BLaER1 treated with 17β-estradiol and CSF1 and Interleukin-3, amounts not matched to agents 10 nM and 100 nM (cell line): ENCODE data around the gene P2RX2.

ENCODE experiments used
- H3K27ac ChIP-seq, 11 experiments: shearing (Covaris generic); formaldehyde crosslinking; 2 replicates each; pipeline ENCODE4 v1.8.1; 2022
- H3K27me3 ChIP-seq, 11 experiments: shearing (Covaris generic); formaldehyde crosslinking; 2 replicates each; pipeline ENCODE4 v1.8.1; 2022
- H3K36me3 ChIP-seq, 11 experiments: shearing (Covaris generic); formaldehyde crosslinking; 2 replicates each; pipeline ENCODE4 v1.8.1; 2022
- H3K4me1 ChIP-seq, 10 experiments: shearing (Covaris generic); formaldehyde crosslinking; 2 replicates each; pipeline ENCODE4 v1.8.1; 2022
- H3K4me2 ChIP-seq, 11 experiments: shearing (Covaris generic); formaldehyde crosslinking; 2 replicates each; pipeline ENCODE4 v1.8.1; 2022
- H3K4me3 ChIP-seq, 10 experiments: shearing (Covaris generic); formaldehyde crosslinking; 2 replicates each; pipeline ENCODE4 v1.8.1; 2022
- H3K9ac ChIP-seq, 11 experiments: shearing (Covaris generic); formaldehyde crosslinking; 2 replicates each; pipeline ENCODE4 v1.8.1; 2022
- H3K9me3 ChIP-seq, 11 experiments: shearing (Covaris generic); formaldehyde crosslinking; replicated peaks in 1 of 11; 2 replicates each; pipeline ENCODE4 v1.8.1; 2022
- H4K20me1 ChIP-seq, 11 experiments: shearing (Covaris generic); formaldehyde crosslinking; 2 replicates each; pipeline ENCODE4 v1.8.1; 2022
- Cebpa-rat ChIP-seq, 11 experiments: shearing (Covaris generic); IDR thresholded peaks; 2 replicates each; pipeline ENCODE4 v1.8.1; 2022

Gene P2RX2

GRCh38 chr12:132588319-132588718, 30.3 kb upstream of the P2RX2 start:
- H3K4me3 ChIP-seq = no peak overlapping the region
- H3K36me3 ChIP-seq = peaks cover 0 to 17% (median 12%) of the 10 kb centered on the region in 11 experiments; a peak in 16 of 22 replicates
- H3K27ac ChIP-seq = no peak overlapping the region
- no peak overlapping the region for H3K4me2 ChIP-seq
- peaks cover 0 to 6% (median under 1%) of the 10 kb centered on the region in 10 experiments; a peak in 3 of 20 replicates for H3K4me1 ChIP-seq
- H3K9ac ChIP-seq = no peak overlapping the region
- TF ChIP-seq Cebpa-rat (IDR thresholded peaks at IDR 0.05) = no peak
- peaks cover 0 to 26% (median 18%) of the 10 kb centered on the region in 11 experiments; a peak in 14 of 22 replicates for H4K20me1 ChIP-seq
- H3K9me3 ChIP-seq = peaks cover 0 to 3% (median 0%) of the 10 kb centered on the region in 11 experiments; a peak in 1 of 22 replicates
- no peaks in the 10 kb centered on the region for H3K27me3 ChIP-seq

- Histone ChIP-seq H3K4me1 (peaks cover 0 to 12% (median 7%) of the 10 kb centered on the region in 10 experiments; a peak in 13 of 20 replicates), H3K9me3 (peaks cover 0 to 3% (median 0%) of the 10 kb centered on the region in 11 experiments; a peak in 1 of 22 replicates), H4K20me1 (peaks cover 0 to 20% (median 17%) of the 10 kb centered on the region in 11 experiments; a peak in 14 of 22 replicates), H3K36me3 (peaks cover 0 to 12% (median 7%) of the 10 kb centered on the region in 11 experiments; a peak in 14 of 22 replicates), H3K27ac (no peak overlapping the region), H3K27me3 (no peaks in the 10 kb centered on the region), H3K9ac (no peak overlapping the region; a peak in 1 of 22 replicates), H3K4me2 (no peak overlapping the region), H3K4me3 (no peak overlapping the region)
- no peak for TF ChIP-seq Cebpa-rat (IDR thresholded peaks at IDR 0.05)
Observed at GRCh38 chr12:132588821-132589669, 29.5 kb upstream of the P2RX2 start.

GRCh38 chr12:132591107-132591935, 27.3 kb upstream of the P2RX2 start:
- Histone ChIP-seq H3K36me3 (no peaks in the 10 kb centered on the region), H3K9ac (no peak overlapping the region), H3K27me3 (no peaks in the 10 kb centered on the region), H3K27ac (no peak overlapping the region), H3K9me3 (peaks cover 0 to 3% (median 0%) of the 10 kb centered on the region in 11 experiments; a peak in 1 of 22 replicates), H3K4me1 (peaks cover 0 to 28% (median 16%) of the 10 kb centered on the region in 10 experiments; a peak in 14 of 20 replicates), H3K4me3 (no peak overlapping the region), H3K4me2 (no peak overlapping the region), H4K20me1 (no peaks in the 10 kb centered on the region; a peak in 1 of 22 replicates)
- TF ChIP-seq Cebpa-rat (IDR thresholded peaks at IDR 0.05) = no peak

GRCh38 chr12:132592282-132592970, 26.1 kb upstream of the P2RX2 start:
- no peak for TF ChIP-seq Cebpa-rat (IDR thresholded peaks at IDR 0.05)
- Histone ChIP-seq H3K9ac (no peak overlapping the region), H4K20me1 (no peaks in the 10 kb centered on the region; a peak in 1 of 22 replicates), H3K9me3 (peaks cover 0 to 3% (median 0%) of the 10 kb centered on the region in 11 experiments; a peak in 1 of 22 replicates), H3K27me3 (no peaks in the 10 kb centered on the region), H3K27ac (no peak overlapping the region), H3K36me3 (no peaks in the 10 kb centered on the region), H3K4me3 (no peak overlapping the region), H3K4me1 (peaks cover 0 to 30% (median 19%) of the 10 kb centered on the region in 10 experiments; a peak in 16 of 20 replicates), H3K4me2 (no peak overlapping the region)

- Histone ChIP-seq H3K9ac (no peak overlapping the region), H4K20me1 (no peaks in the 10 kb centered on the region; a peak in 1 of 22 replicates), H3K27ac (no peak overlapping the region), H3K4me1 (peaks cover 0 to 34% (median 22%) of the 10 kb centered on the region in 10 experiments; a peak in 16 of 20 replicates), H3K36me3 (no peaks in the 10 kb centered on the region), H3K9me3 (peaks cover 0 to 3% (median 0%) of the 10 kb centered on the region in 11 experiments; a peak in 1 of 22 replicates), H3K4me2 (no peak overlapping the region), H3K27me3 (no peaks in the 10 kb centered on the region), H3K4me3 (no peak overlapping the region)
- TF ChIP-seq Cebpa-rat (IDR thresholded peaks at IDR 0.05) = no peak
Observed at GRCh38 chr12:132593071-132593470, 25.5 kb upstream of the P2RX2 start.

- H4K20me1 ChIP-seq = no peaks in the 10 kb centered on the region; a peak in 1 of 22 replicates
- no peak overlapping the region for H3K9ac ChIP-seq
- TF ChIP-seq Cebpa-rat (IDR thresholded peaks at IDR 0.05) = no peak
- H3K27ac ChIP-seq = no peak overlapping the region
- H3K9me3 ChIP-seq = peaks cover 0 to 3% (median 0%) of the 10 kb centered on the region in 11 experiments; a peak in 1 of 22 replicates
- H3K27me3 ChIP-seq = no peaks in the 10 kb centered on the region
- H3K36me3 ChIP-seq = no peaks in the 10 kb centered on the region
- peaks cover 0 to 34% (median 22%) of the 10 kb centered on the region in 10 experiments; a peak in 16 of 20 replicates for H3K4me1 ChIP-seq
- H3K4me3 ChIP-seq = no peak overlapping the region
- peak overlapping the region in 5 of 11 experiments; percentile 6 to 52 (median 27); a peak in 9 of 22 replicates for H3K4me2 ChIP-seq
Observed at GRCh38 chr12:132593521-132593920, 25.1 kb upstream of the P2RX2 start.

- H3K9me3 ChIP-seq = 0 out of 22 replicates have a peak, but pooled peaks cover 0 to under 1% (median 0%) of the 10 kb centered on the region in 11 experiments
- TF ChIP-seq Cebpa-rat (IDR thresholded peaks at IDR 0.05) = no peak
- H3K9ac ChIP-seq = no peak overlapping the region
- H3K36me3 ChIP-seq = no peaks in the 10 kb centered on the region
- H3K27ac ChIP-seq = no peak overlapping the region
- no peaks in the 10 kb centered on the region for H3K27me3 ChIP-seq
- peak overlapping the region in 6 of 11 experiments; percentile 6 to 52 (median 25); a peak in 11 of 22 replicates for H3K4me2 ChIP-seq
- H3K4me1 ChIP-seq = peaks cover 0 to 35% (median 24%) of the 10 kb centered on the region in 10 experiments; a peak in 16 of 20 replicates
- H3K4me3 ChIP-seq = no peak overlapping the region
- no peaks in the 10 kb centered on the region for H4K20me1 ChIP-seq
Observed at GRCh38 chr12:132593938-132594358, 24.6 kb upstream of the P2RX2 start.

DNA sequence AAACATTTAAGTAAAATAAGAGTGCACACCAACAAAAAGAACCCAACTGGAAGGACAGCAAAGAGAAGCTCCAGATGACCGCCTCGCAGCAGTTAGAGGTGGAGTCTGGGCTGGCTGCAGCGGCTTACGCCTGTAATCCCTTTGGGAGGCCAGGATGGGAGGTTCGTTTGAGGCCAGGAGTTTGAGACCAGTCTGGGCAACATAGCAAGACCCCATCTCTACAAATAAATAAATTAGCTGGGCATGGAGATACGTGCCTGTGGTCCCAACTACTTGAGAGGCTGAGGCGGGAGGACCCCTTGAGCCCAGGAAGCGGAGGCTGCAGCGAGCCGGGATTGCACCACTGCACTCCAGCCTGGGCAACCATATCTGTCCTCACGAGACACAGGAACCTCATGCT, 23.4 kb upstream of the P2RX2 start:
- peaks cover 9 to 48% (median 36%) of the 10 kb centered on the region in 10 experiments; a peak in 19 of 20 replicates for H3K4me1 ChIP-seq
- no peak overlapping the region for H3K27ac ChIP-seq
- H3K4me2 ChIP-seq = peak overlapping the region in 3 of 11 experiments; percentile 8 to 38 (median 37); a peak in 4 of 22 replicates
- no peak overlapping the region for H3K4me3 ChIP-seq
- no peaks in the 10 kb centered on the region for H3K27me3 ChIP-seq
- H3K36me3 ChIP-seq = no peaks in the 10 kb centered on the region
- TF ChIP-seq Cebpa-rat (IDR thresholded peaks at IDR 0.05) = no peak
- H3K9me3 ChIP-seq = no peaks in the 10 kb centered on the region
- H4K20me1 ChIP-seq = no peaks in the 10 kb centered on the region
- no peak overlapping the region for H3K9ac ChIP-seq
